ENCODE results near the gene CTNND2. TPM values are rescaled to one million over a fixed set of nuclear protein-coding genes. Genes with fewer than 3 reads are reported as not detected.

CTNND2 gene
- polyA plus RNA-seq, 1 of the 3 experiments (the other 2 are of a cell fraction): not detected

DNA sequence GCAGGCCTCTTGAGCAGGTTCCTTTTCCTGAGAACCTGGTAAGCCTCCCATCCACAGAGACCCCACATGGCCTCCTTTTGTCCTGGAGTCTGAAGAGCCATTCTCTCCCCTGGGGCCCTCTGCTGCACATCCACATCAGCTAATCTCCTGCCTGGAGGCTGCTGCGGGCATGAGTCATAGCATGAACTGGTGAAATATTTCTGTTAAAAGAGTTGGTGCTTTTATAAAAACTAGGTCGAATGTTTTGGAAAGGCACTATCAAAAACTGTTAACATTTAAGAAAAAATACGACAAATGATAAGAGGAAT, 399.4 kb downstream of the CTNND2 start:
- no peak overlapping the region for H3K27ac ChIP-seq (ENCODE audit: low read depth in 2 of 2, low read length in 1 of 2)
- no peak overlapping the region for H3K4me3 ChIP-seq (ENCODE audit: low read depth in 2 of 2, low read length in 1 of 2)
- H3K36me3 ChIP-seq (replicated peaks in 1 of 2; ENCODE audit: control insufficient read depth in 1 of 2, insufficient read depth in 2 of 2, low read length in 1 of 2): no peaks in the 10 kb centered on the region
- H2AFZ ChIP-seq (ENCODE audit: low read depth): no peak overlapping the region
- WGBS (ENCODE audit: low lambda C conversion rate): 3% methylated on average over 3 of the region's 3 CpGs
- no peak overlapping the region for H3K4me2 ChIP-seq
- ChIA-PET CTCF (no interaction called here), POLR2A (no interaction called here)
- TF ChIP-seq POLR2AphosphoS5 (IDR thresholded peaks at IDR 0.05; ENCODE audit: low read depth, low read length) (no peak), GATA2 (CRISPR knock-in tag; IDR thresholded peaks at IDR 0.05) (no peak), TAF1 (IDR thresholded peaks at IDR 0.05; ENCODE audit: borderline replicate concordance, low read depth, low read length) (no peak), TEAD4 (IDR thresholded peaks at IDR 0.05; ENCODE audit: borderline replicate concordance, insufficient read depth) (no peak), YY1 (IDR thresholded peaks at IDR 0.05; ENCODE audit: low read depth) (no peak), MEF2A (IDR thresholded peaks at IDR 0.05; ENCODE audit: borderline replicate concordance, low read depth) (no peak), RFX5 (IDR thresholded peaks at IDR 0.05; ENCODE audit: low read length) (no peak), ELF1 (IDR thresholded peaks at IDR 0.05) (no peak), MXI1 (IDR thresholded peaks at IDR 0.05; ENCODE audit: low read depth, low read length) (no peak)
- TF ChIP-seq, protein P1, sequence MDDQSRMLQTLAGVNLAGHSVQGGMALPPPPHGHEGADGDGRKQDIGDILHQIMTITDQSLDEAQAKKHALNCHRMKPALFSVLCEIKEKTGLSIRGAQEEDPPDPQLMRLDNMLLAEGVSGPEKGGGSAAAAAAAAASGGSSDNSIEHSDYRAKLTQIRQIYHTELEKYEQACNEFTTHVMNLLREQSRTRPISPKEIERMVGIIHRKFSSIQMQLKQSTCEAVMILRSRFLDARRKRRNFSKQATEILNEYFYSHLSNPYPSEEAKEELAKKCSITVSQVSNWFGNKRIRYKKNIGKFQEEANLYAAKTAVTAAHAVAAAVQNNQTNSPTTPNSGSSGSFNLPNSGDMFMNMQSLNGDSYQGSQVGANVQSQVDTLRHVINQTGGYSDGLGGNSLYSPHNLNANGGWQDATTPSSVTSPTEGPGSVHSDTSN (IDR thresholded peaks at IDR 0.05): no peak
- TF ChIP-seq, protein P2, sequence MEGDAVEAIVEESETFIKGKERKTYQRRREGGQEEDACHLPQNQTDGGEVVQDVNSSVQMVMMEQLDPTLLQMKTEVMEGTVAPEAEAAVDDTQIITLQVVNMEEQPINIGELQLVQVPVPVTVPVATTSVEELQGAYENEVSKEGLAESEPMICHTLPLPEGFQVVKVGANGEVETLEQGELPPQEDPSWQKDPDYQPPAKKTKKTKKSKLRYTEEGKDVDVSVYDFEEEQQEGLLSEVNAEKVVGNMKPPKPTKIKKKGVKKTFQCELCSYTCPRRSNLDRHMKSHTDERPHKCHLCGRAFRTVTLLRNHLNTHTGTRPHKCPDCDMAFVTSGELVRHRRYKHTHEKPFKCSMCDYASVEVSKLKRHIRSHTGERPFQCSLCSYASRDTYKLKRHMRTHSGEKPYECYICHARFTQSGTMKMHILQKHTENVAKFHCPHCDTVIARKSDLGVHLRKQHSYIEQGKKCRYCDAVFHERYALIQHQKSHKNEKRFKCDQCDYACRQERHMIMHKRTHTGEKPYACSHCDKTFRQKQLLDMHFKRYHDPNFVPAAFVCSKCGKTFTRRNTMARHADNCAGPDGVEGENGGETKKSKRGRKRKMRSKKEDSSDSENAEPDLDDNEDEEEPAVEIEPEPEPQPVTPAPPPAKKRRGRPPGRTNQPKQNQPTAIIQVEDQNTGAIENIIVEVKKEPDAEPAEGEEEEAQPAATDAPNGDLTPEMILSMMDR (IDR thresholded peaks at IDR 0.05): no peak
- no peaks in the 10 kb centered on the region for H4K20me1 ChIP-seq (ENCODE audit: insufficient read depth)
- no peaks in the 10 kb centered on the region for H3K9me2 ChIP-seq
- DNase-seq: no peak
- no peaks in the 10 kb centered on the region for H3K79me2 ChIP-seq (ENCODE audit: insufficient read depth)
- H3K9me3 ChIP-seq: no peaks in the 10 kb centered on the region
- H3K9ac ChIP-seq: no peak overlapping the region
- no peaks in the 10 kb centered on the region for H3K4me1 ChIP-seq (ENCODE audit: control insufficient read depth in 1 of 2, insufficient read depth in 2 of 2, low read depth in 1 of 2, low read length in 1 of 2)
- H3K27me3 ChIP-seq (ENCODE audit: insufficient read depth): no peaks in the 10 kb centered on the region
- no peaks in the 10 kb centered on the region for H3F3A ChIP-seq (replicated peaks; ENCODE audit: insufficient read depth)

DNA sequence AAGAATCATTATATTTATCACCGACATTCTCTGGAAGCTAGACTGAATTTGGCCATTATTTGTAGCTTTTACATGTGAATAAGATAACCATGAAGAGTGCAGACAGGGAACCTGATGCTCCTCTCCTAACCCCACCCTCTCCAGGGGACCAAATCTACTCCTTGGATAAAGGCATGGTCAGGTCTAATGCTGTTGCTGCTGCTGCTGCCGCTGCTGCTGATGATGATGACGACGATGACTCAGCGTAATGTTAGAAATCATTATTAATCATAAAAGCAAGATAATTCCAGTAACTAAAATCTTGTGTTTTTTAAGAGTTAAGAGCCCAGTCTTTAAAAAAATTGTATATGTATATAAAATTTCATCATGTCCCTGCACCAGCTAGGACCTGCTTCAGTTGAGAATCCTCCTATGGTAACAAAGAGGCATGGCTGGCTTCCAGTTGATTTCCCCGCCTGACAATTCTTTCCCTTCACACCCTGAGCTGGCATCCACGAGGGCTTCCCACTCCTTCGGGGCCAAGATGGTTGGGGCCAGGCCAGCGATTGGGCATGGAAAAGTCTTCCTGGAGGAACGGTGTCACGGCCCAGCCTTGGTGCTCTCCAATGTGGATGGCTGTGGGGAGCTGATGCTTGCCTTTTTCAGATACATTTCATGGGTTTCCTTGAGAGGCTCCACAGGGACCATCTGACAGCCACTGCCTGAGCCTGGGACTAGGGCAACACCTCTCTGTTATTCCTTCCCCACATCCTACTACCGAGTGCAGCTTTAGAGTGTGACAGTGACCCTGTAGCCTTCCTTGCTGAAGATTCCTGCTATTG, 400.0 kb downstream of the CTNND2 start:
- ChIA-PET CTCF (no interaction called here), POLR2A (no interaction called here)
- H3K79me2 ChIP-seq (ENCODE audit: insufficient read depth): no peaks in the 10 kb centered on the region
- no peak overlapping the region for H3K4me3 ChIP-seq (ENCODE audit: low read depth in 2 of 2, low read length in 1 of 2)
- no peaks in the 10 kb centered on the region for H3K36me3 ChIP-seq (replicated peaks in 1 of 2; ENCODE audit: control insufficient read depth in 1 of 2, insufficient read depth in 2 of 2, low read length in 1 of 2)
- TF ChIP-seq, protein P3, sequence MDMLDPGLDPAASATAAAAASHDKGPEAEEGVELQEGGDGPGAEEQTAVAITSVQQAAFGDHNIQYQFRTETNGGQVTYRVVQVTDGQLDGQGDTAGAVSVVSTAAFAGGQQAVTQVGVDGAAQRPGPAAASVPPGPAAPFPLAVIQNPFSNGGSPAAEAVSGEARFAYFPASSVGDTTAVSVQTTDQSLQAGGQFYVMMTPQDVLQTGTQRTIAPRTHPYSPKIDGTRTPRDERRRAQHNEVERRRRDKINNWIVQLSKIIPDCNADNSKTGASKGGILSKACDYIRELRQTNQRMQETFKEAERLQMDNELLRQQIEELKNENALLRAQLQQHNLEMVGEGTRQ (IDR thresholded peaks at IDR 0.05; ENCODE audit: borderline replicate concordance, low read depth, low read length): no peak
- TF ChIP-seq FOSL2 (IDR thresholded peaks at IDR 0.05; ENCODE audit: borderline replicate concordance, low read depth) (no peak), TCF12 (IDR thresholded peaks at IDR 0.05) (no peak)
- TF ChIP-seq, protein P4, sequence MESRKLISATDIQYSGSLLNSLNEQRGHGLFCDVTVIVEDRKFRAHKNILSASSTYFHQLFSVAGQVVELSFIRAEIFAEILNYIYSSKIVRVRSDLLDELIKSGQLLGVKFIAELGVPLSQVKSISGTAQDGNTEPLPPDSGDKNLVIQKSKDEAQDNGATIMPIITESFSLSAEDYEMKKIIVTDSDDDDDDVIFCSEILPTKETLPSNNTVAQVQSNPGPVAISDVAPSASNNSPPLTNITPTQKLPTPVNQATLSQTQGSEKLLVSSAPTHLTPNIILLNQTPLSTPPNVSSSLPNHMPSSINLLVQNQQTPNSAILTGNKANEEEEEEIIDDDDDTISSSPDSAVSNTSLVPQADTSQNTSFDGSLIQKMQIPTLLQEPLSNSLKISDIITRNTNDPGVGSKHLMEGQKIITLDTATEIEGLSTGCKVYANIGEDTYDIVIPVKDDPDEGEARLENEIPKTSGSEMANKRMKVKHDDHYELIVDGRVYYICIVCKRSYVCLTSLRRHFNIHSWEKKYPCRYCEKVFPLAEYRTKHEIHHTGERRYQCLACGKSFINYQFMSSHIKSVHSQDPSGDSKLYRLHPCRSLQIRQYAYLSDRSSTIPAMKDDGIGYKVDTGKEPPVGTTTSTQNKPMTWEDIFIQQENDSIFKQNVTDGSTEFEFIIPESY (IDR thresholded peaks at IDR 0.05; ENCODE audit: borderline replicate concordance, low read depth): no peak
- H4K20me1 ChIP-seq (ENCODE audit: insufficient read depth): no peaks in the 10 kb centered on the region
- H3K9me3 ChIP-seq: no peaks in the 10 kb centered on the region
- no peak overlapping the region for H3K27ac ChIP-seq (ENCODE audit: low read depth in 2 of 2, low read length in 1 of 2)
- H3K9me2 ChIP-seq: no peaks in the 10 kb centered on the region
- H3K4me1 ChIP-seq (ENCODE audit: control insufficient read depth in 1 of 2, insufficient read depth in 2 of 2, low read depth in 1 of 2, low read length in 1 of 2): no peaks in the 10 kb centered on the region
- no peak overlapping the region for H2AFZ ChIP-seq (ENCODE audit: low read depth)
- H3F3A ChIP-seq (replicated peaks; ENCODE audit: insufficient read depth): no peaks in the 10 kb centered on the region
- no peaks in the 10 kb centered on the region for H3K27me3 ChIP-seq (ENCODE audit: insufficient read depth)
- no peak overlapping the region for H3K4me2 ChIP-seq
- WGBS (ENCODE audit: low lambda C conversion rate): 50% methylated on average over 11 of the region's 12 CpGs
- DNase-seq: no peak
- no peak overlapping the region for H3K9ac ChIP-seq

Measured in SK-N-SH (cell line).